HEK293 (cell line): ENCODE measurements around the gene RHOJ.

Experiments used
- CTCF ChIA-PET: fragments of 350-600 bp; formaldehyde crosslinking; extraction: SDS; loops from one replicate; lab custom pipeline; 2021; ENCODE audit warnings: antibody characterized with exemption; lab: Yijun Ruan, JAX
- POLR2A ChIA-PET: fragments of 300-600 bp; formaldehyde crosslinking; extraction: SDS; loops from one replicate; lab custom pipeline; 2020; ENCODE audit warnings: antibody characterized with exemption, inconsistent platforms; lab: Yijun Ruan, JAX
- H3K27ac ChIP-seq: fragments of 200-500 bp; sonication (Bioruptor generic); 2 replicates; pipeline ENCODE4 v1.5.1; 2014; ENCODE audit warnings: low read depth, low read length, control low read depth, inconsistent platforms; ENCODE audit errors: extremely low read depth
- H3K36me3 ChIP-seq, 2 experiments: fragments of 200-500 bp in 1 of 2; sonication (Bioruptor generic) in 1 of 2; 1 replicate in 1 of 2; 2 replicates in 1 of 2; pipeline ENCODE4 v1.5.1; 2014 to 2017; ENCODE audit warnings: inconsistent platforms in 2 of 2, low read length in 2 of 2; ENCODE audit not compliant: control insufficient read depth in 2 of 2, insufficient read depth in 1 of 2
- H3K4me1 ChIP-seq: fragments of 200-500 bp; sonication (Bioruptor generic); 2 replicates; pipeline ENCODE4 v1.5.1; 2014; ENCODE audit warnings: mild to moderate bottlenecking, low read length, inconsistent platforms; ENCODE audit not compliant: control insufficient read depth, insufficient read depth
- H3K4me3 ChIP-seq: 2 replicates; pipeline ENCODE4 v1.5.1; 2011; ENCODE audit warnings: low read depth, mild to moderate bottlenecking, control low read depth, low read length, moderate library complexity
- H3K9me3 ChIP-seq: fragments of 200-500 bp; sonication (Bioruptor generic); 2 replicates; pipeline ENCODE4 v1.5.1; 2014; ENCODE audit warnings: low read depth, low read length, inconsistent platforms; ENCODE audit not compliant: control insufficient read depth, insufficient read depth
- BCL11B ChIP-seq: fragments of 450-650 bp; formaldehyde crosslinking; IDR thresholded peaks from 2 replicates; pipeline ENCODE4 v1.5.1; 2016; ENCODE audit warnings: low read depth, missing biosample characterization, missing genetic modification characterization
- FEZF1 ChIP-seq: fragments of 450-650 bp; formaldehyde crosslinking; IDR thresholded peaks from 2 replicates; pipeline ENCODE4 v1.5.1; 2016; ENCODE audit warnings: missing biosample characterization, missing genetic modification characterization
- GFI1B ChIP-seq: fragments of 450-650 bp; formaldehyde crosslinking; IDR thresholded peaks from 2 replicates; pipeline ENCODE4 v1.5.1; 2016; ENCODE audit warnings: missing biosample characterization, missing genetic modification characterization
- ZBTB17 ChIP-seq: fragments of 450-650 bp; formaldehyde crosslinking; IDR thresholded peaks from 2 replicates; pipeline ENCODE4 v1.5.1; 2016; ENCODE audit warnings: missing biosample characterization, missing genetic modification characterization
- ZNF148 ChIP-seq: fragments of 450-650 bp; formaldehyde crosslinking; IDR thresholded peaks from 2 replicates; pipeline ENCODE4 v1.5.0; 2017; ENCODE audit warnings: missing biosample characterization, missing genetic modification characterization, borderline replicate concordance
- ZNF169 ChIP-seq: fragments of 450-650 bp; formaldehyde crosslinking; IDR thresholded peaks from 2 replicates; pipeline ENCODE4 v1.5.1; 2016; ENCODE audit warnings: missing biosample characterization, missing genetic modification characterization
- ZNF202 ChIP-seq: fragments of 450-650 bp; formaldehyde crosslinking; IDR thresholded peaks from 2 replicates; pipeline ENCODE4 v1.5.1; 2016; ENCODE audit warnings: missing biosample characterization, missing genetic modification characterization, borderline replicate concordance
- ZNF366 ChIP-seq: fragments of 450-650 bp; formaldehyde crosslinking; conservative IDR thresholded peaks from 2 replicates; pipeline ENCODE4 v1.5.1; 2016; ENCODE audit warnings: missing biosample characterization, missing genetic modification characterization
- ZNF391 ChIP-seq: fragments of 450-650 bp; formaldehyde crosslinking; IDR thresholded peaks from 2 replicates; pipeline ENCODE4 v1.5.1; 2016; ENCODE audit warnings: low read depth, missing biosample characterization, missing genetic modification characterization, borderline replicate concordance
- ZNF473 ChIP-seq: fragments of 450-650 bp; formaldehyde crosslinking; IDR thresholded peaks from 2 replicates; pipeline ENCODE4 v1.5.1; 2017; ENCODE audit warnings: missing biosample characterization, missing genetic modification characterization
- ZNF510 ChIP-seq: fragments of 450-650 bp; formaldehyde crosslinking; IDR thresholded peaks from 2 replicates; pipeline ENCODE4 v1.5.1; 2018; ENCODE audit warnings: mild to moderate bottlenecking, missing genetic modification characterization, missing biosample characterization; ENCODE audit not compliant: insufficient replicate concordance
- ZNF747 ChIP-seq: fragments of 450-650 bp; formaldehyde crosslinking; IDR thresholded peaks from 2 replicates; pipeline ENCODE4 v1.5.1; 2016; ENCODE audit warnings: missing biosample characterization, missing genetic modification characterization
- ZSCAN16 ChIP-seq: fragments of 450-650 bp; formaldehyde crosslinking; IDR thresholded peaks from 2 replicates; pipeline ENCODE4 v1.5.1; 2016; ENCODE audit warnings: missing biosample characterization, missing genetic modification characterization
- ZSCAN23 ChIP-seq: fragments of 450-650 bp; formaldehyde crosslinking; IDR thresholded peaks from 2 replicates; pipeline ENCODE4 v1.5.1; 2016; ENCODE audit warnings: missing biosample characterization, missing genetic modification characterization
- TF ChIP-seq, protein P1 (sequence below): fragments of 450-650 bp; formaldehyde crosslinking; IDR thresholded peaks from 2 replicates; pipeline ENCODE4 v1.5.1; 2016; ENCODE audit warnings: missing biosample characterization, missing genetic modification characterization, low read depth
- TF ChIP-seq, protein P2 (sequence below): fragments of 450-650 bp; formaldehyde crosslinking; IDR thresholded peaks from 2 replicates; pipeline ENCODE4 v1.5.1; 2016; ENCODE audit warnings: missing biosample characterization, missing genetic modification characterization

Gene RHOJ

GRCh38 chr14:63282997-63283883 lies 79.0 kb downstream of the RHOJ start (continued):
- TF ChIP-seq, protein P1, sequence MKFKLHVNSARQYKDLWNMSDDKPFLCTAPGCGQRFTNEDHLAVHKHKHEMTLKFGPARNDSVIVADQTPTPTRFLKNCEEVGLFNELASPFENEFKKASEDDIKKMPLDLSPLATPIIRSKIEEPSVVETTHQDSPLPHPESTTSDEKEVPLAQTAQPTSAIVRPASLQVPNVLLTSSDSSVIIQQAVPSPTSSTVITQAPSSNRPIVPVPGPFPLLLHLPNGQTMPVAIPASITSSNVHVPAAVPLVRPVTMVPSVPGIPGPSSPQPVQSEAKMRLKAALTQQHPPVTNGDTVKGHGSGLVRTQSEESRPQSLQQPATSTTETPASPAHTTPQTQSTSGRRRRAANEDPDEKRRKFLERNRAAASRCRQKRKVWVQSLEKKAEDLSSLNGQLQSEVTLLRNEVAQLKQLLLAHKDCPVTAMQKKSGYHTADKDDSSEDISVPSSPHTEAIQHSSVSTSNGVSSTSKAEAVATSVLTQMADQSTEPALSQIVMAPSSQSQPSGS (tag by site-specific recombination), result no peak
- no peak for TF ChIP-seq ZSCAN16 (tag by site-specific recombination)
- no peak for TF ChIP-seq GFI1B (tag by site-specific recombination)
- TF ChIP-seq, all 188 proteins: peak for 0

DNA sequence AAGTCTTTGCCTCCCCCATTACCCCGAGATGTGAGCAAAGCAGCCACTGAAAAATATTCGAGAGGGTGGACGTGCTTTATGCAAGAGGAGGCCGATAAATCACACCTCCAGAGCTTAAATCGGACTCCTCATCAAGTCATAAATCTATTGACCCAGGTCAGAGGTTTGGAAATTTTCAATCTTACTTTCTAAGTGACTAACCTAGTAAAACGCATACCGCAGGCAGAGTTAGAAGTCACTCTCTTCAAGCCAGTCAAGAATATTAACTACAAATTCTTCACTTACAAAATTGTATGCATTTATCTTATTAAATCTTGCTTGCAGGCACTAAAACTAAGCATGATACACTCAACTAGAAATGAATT lies 79.6 kb downstream of the RHOJ start:
- H3K4me3 ChIP-seq, result no peak overlapping the region
- H3K36me3 ChIP-seq, result no peaks in the 10 kb centered on the region
- H3K27ac ChIP-seq, result no peak overlapping the region
- H3K9me3 ChIP-seq, result no peaks in the 10 kb centered on the region
- TF ChIP-seq ZNF169 (tag by site-specific recombination) (no peak), ZNF366 (tag by site-specific recombination) (no peak), ZNF747 (tag by site-specific recombination) (no peak), BCL11B (tag by site-specific recombination) (no peak), ZNF391 (no peak), ZNF510 (tag by site-specific recombination) (no peak), ZSCAN23 (no peak), FEZF1 (tag by site-specific recombination) (no peak), ZNF202 (tag by site-specific recombination) (no peak)
- TF ChIP-seq, protein P2, sequence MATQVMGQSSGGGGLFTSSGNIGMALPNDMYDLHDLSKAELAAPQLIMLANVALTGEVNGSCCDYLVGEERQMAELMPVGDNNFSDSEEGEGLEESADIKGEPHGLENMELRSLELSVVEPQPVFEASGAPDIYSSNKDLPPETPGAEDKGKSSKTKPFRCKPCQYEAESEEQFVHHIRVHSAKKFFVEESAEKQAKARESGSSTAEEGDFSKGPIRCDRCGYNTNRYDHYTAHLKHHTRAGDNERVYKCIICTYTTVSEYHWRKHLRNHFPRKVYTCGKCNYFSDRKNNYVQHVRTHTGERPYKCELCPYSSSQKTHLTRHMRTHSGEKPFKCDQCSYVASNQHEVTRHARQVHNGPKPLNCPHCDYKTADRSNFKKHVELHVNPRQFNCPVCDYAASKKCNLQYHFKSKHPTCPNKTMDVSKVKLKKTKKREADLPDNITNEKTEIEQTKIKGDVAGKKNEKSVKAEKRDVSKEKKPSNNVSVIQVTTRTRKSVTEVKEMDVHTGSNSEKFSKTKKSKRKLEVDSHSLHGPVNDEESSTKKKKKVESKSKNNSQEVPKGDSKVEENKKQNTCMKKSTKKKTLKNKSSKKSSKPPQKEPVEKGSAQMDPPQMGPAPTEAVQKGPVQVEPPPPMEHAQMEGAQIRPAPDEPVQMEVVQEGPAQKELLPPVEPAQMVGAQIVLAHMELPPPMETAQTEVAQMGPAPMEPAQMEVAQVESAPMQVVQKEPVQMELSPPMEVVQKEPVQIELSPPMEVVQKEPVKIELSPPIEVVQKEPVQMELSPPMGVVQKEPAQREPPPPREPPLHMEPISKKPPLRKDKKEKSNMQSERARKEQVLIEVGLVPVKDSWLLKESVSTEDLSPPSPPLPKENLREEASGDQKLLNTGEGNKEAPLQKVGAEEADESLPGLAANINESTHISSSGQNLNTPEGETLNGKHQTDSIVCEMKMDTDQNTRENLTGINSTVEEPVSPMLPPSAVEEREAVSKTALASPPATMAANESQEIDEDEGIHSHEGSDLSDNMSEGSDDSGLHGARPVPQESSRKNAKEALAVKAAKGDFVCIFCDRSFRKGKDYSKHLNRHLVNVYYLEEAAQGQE, result no peak
- H3K4me1 ChIP-seq, result peaks cover 5% of the 10 kb centered on the region; the same call in 1 of the 2 replicates
- CTCF ChIA-PET, result interaction anchor here (1.2 kb wide), 1 partner anchor 1105 kb away, joined by 3 read pairs; no protein-coding TSS in a partner anchor
- POLR2A ChIA-PET, result no interaction called here

- Histone ChIP-seq H3K27ac (no peak overlapping the region), H3K9me3 (no peaks in the 10 kb centered on the region), H3K4me1 (peaks cover 5% of the 10 kb centered on the region; the same call in 1 of the 2 replicates), H3K4me3 (no peak overlapping the region), H3K36me3 (no peaks in the 10 kb centered on the region)
- CTCF ChIA-PET, result no interaction called here
- TF ChIP-seq ZNF148 (no peak), ZNF473 (tag by site-specific recombination) (no peak), ZBTB17 (tag by site-specific recombination) (no peak)
- POLR2A ChIA-PET, result no interaction called here
These were observed 81.8 kb downstream of the RHOJ start for GRCh38 chr14:63286071-63286470.
